ENCODE results near the gene GPER1. TPM values are rescaled to one million over a fixed set of nuclear protein-coding genes. Genes with fewer than 3 reads are reported as not detected.
A peak's percentile ranks its signal among the peaks of the same experiment; 100 is the strongest.

The GPER1 gene
- total and polyA plus RNA-seq, 4 donors: 3.3 to 12.2 (median 10.1) TPM

GRCh38 chr7:1045069-1046063 is 42.5 kb upstream of the GPER1 start:
- 72% methylated on average over 17 of the region's 21 CpGs for WGBS (ENCODE audit: insufficient coverage)
- no peak for DNase-seq (ENCODE audit: low read depth in 4 of 6, low spot score in 6 of 6)
- peaks cover 10% of the 10 kb centered on the region for H3K36me3 ChIP-seq (ENCODE audit: control insufficient read depth, insufficient read depth, low read length)
- H3K4me1 ChIP-seq (ENCODE audit: control insufficient read depth, insufficient read depth, low read length): peaks cover 88% of the 10 kb centered on the region
- no peaks in the 10 kb centered on the region for H3K27me3 ChIP-seq (ENCODE audit: control insufficient read depth, insufficient read depth, low read length)
- H3K9me3 ChIP-seq (ENCODE audit: control insufficient read depth, insufficient read depth, low read length): no peaks in the 10 kb centered on the region
- peak overlapping the region; percentile 37 for H3K4me3 ChIP-seq (ENCODE audit: low read depth, low read length)
- H3K27ac ChIP-seq (ENCODE audit: low read depth, low read length): peak overlapping the region; percentile 67

- Histone ChIP-seq H3K27me3 (ENCODE audit: control insufficient read depth, insufficient read depth, low read length) (no peaks in the 10 kb centered on the region), H3K4me1 (ENCODE audit: control insufficient read depth, insufficient read depth, low read length) (peaks cover 90% of the 10 kb centered on the region), H3K4me3 (ENCODE audit: low read depth, low read length) (no peak overlapping the region), H3K36me3 (ENCODE audit: control insufficient read depth, insufficient read depth, low read length) (peaks cover 20% of the 10 kb centered on the region), H3K9me3 (ENCODE audit: control insufficient read depth, insufficient read depth, low read length) (no peaks in the 10 kb centered on the region), H3K27ac (ENCODE audit: low read depth, low read length) (peak overlapping the region; percentile 47)
- 79% methylated on average over 13 of the region's 15 CpGs for WGBS (ENCODE audit: insufficient coverage)
- DNase-seq (ENCODE audit: low read depth in 4 of 6, low spot score in 6 of 6): peak in 1 of 6 donors; percentile 39
Measured at GRCh38 chr7:1046722-1047679, 40.9 kb upstream of the GPER1 start.

- WGBS (ENCODE audit: insufficient coverage): 75% methylated on average over 19 of the region's 23 CpGs
- Histone ChIP-seq H3K4me3 (ENCODE audit: low read depth, low read length) (no peak overlapping the region), H3K27ac (ENCODE audit: low read depth, low read length) (no peak overlapping the region), H3K27me3 (ENCODE audit: control insufficient read depth, insufficient read depth, low read length) (no peaks in the 10 kb centered on the region), H3K9me3 (ENCODE audit: control insufficient read depth, insufficient read depth, low read length) (no peaks in the 10 kb centered on the region), H3K36me3 (ENCODE audit: control insufficient read depth, insufficient read depth, low read length) (peaks cover 27% of the 10 kb centered on the region), H3K4me1 (ENCODE audit: control insufficient read depth, insufficient read depth, low read length) (peaks cover 96% of the 10 kb centered on the region)
- DNase-seq (ENCODE audit: low read depth in 4 of 6, low spot score in 6 of 6): no peak
Measured at GRCh38 chr7:1049006-1049741, 38.7 kb upstream of the GPER1 start.

- no peak overlapping the region for H3K27ac ChIP-seq (ENCODE audit: low read depth, low read length)
- WGBS (ENCODE audit: insufficient coverage): 84% methylated on average over 8 of the region's 8 CpGs
Measured at GRCh38 chr7:1049801-1050200, 38.1 kb upstream of the GPER1 start.

GRCh38 chr7:1050254-1050906 is 37.5 kb upstream of the GPER1 start:
- Histone ChIP-seq H3K27ac (ENCODE audit: low read depth, low read length) (no peak overlapping the region), H3K4me3 (ENCODE audit: low read depth, low read length) (no peak overlapping the region), H3K4me1 (ENCODE audit: control insufficient read depth, insufficient read depth, low read length) (peaks cover 100% of the 10 kb centered on the region), H3K27me3 (ENCODE audit: control insufficient read depth, insufficient read depth, low read length) (no peaks in the 10 kb centered on the region), H3K9me3 (ENCODE audit: control insufficient read depth, insufficient read depth, low read length) (no peaks in the 10 kb centered on the region), H3K36me3 (ENCODE audit: control insufficient read depth, insufficient read depth, low read length) (peaks cover 38% of the 10 kb centered on the region)
- 95% methylated on average over 26 of the region's 30 CpGs for WGBS (ENCODE audit: insufficient coverage)
- no peak for DNase-seq (ENCODE audit: low read depth in 4 of 6, low spot score in 6 of 6)

More at GRCh38 chr7:1049801-1050200, 38.1 kb upstream of the GPER1 start:
- Histone ChIP-seq H3K9me3 (ENCODE audit: control insufficient read depth, insufficient read depth, low read length) (no peaks in the 10 kb centered on the region), H3K4me3 (ENCODE audit: low read depth, low read length) (no peak overlapping the region), H3K27me3 (ENCODE audit: control insufficient read depth, insufficient read depth, low read length) (no peaks in the 10 kb centered on the region), H3K36me3 (ENCODE audit: control insufficient read depth, insufficient read depth, low read length) (peaks cover 32% of the 10 kb centered on the region), H3K4me1 (ENCODE audit: control insufficient read depth, insufficient read depth, low read length) (peaks cover 99% of the 10 kb centered on the region)
- no peak for DNase-seq (ENCODE audit: low read depth in 4 of 6, low spot score in 6 of 6)

- Histone ChIP-seq H3K4me3 (ENCODE audit: low read depth, low read length) (no peak overlapping the region), H3K27me3 (ENCODE audit: control insufficient read depth, insufficient read depth, low read length) (no peaks in the 10 kb centered on the region), H3K36me3 (ENCODE audit: control insufficient read depth, insufficient read depth, low read length) (peaks cover 45% of the 10 kb centered on the region), H3K27ac (ENCODE audit: low read depth, low read length) (peak overlapping the region; percentile 4), H3K4me1 (ENCODE audit: control insufficient read depth, insufficient read depth, low read length) (peaks cover 100% of the 10 kb centered on the region), H3K9me3 (ENCODE audit: control insufficient read depth, insufficient read depth, low read length) (no peaks in the 10 kb centered on the region)
- DNase-seq (ENCODE audit: low read depth in 4 of 6, low spot score in 6 of 6): no peak
- WGBS (ENCODE audit: insufficient coverage): 81% methylated on average over 22 of the region's 22 CpGs
Measured at GRCh38 chr7:1050956-1051690, 36.8 kb upstream of the GPER1 start.

GRCh38 chr7:1052031-1052818 is 35.7 kb upstream of the GPER1 start:
- peak overlapping the region; percentile 74 for H3K27ac ChIP-seq (ENCODE audit: low read depth, low read length)

GRCh38 chr7:1053002-1053411 is 34.9 kb upstream of the GPER1 start:
- Histone ChIP-seq H3K27me3 (ENCODE audit: control insufficient read depth, insufficient read depth, low read length) (no peaks in the 10 kb centered on the region), H3K36me3 (ENCODE audit: control insufficient read depth, insufficient read depth, low read length) (peaks cover 62% of the 10 kb centered on the region), H3K4me1 (ENCODE audit: control insufficient read depth, insufficient read depth, low read length) (peaks cover 91% of the 10 kb centered on the region), H3K27ac (ENCODE audit: low read depth, low read length) (peak overlapping the region; percentile 74), H3K9me3 (ENCODE audit: control insufficient read depth, insufficient read depth, low read length) (no peaks in the 10 kb centered on the region), H3K4me3 (ENCODE audit: low read depth, low read length) (no peak overlapping the region)
- peak in 1 of 6 donors; percentile 25 for DNase-seq (ENCODE audit: low read depth in 4 of 6, low spot score in 6 of 6)
- WGBS (ENCODE audit: insufficient coverage): 55% methylated on average over 17 of the region's 17 CpGs

More at GRCh38 chr7:1052031-1052818, 35.7 kb upstream of the GPER1 start:
- no peaks in the 10 kb centered on the region for H3K27me3 ChIP-seq (ENCODE audit: control insufficient read depth, insufficient read depth, low read length)
- H3K4me1 ChIP-seq (ENCODE audit: control insufficient read depth, insufficient read depth, low read length): peaks cover 94% of the 10 kb centered on the region
- peak in 1 of 6 donors; percentile 88 for DNase-seq (ENCODE audit: low read depth in 4 of 6, low spot score in 6 of 6)
- peaks cover 54% of the 10 kb centered on the region for H3K36me3 ChIP-seq (ENCODE audit: control insufficient read depth, insufficient read depth, low read length)
- WGBS (ENCODE audit: insufficient coverage): 62% methylated on average over 16 of the region's 20 CpGs
- H3K4me3 ChIP-seq (ENCODE audit: low read depth, low read length): no peak overlapping the region
- H3K9me3 ChIP-seq (ENCODE audit: control insufficient read depth, insufficient read depth, low read length): no peaks in the 10 kb centered on the region

All from spinal cord (tissue), 10 donors.